ENCODE measurements around the gene ZNF773.
"Not testable (repeated sequence)": the region's sequence is repeated elsewhere in the genome, so short reads cannot be mapped to it uniquely, and the experiment has no call there.

Gene ZNF773

DNA sequence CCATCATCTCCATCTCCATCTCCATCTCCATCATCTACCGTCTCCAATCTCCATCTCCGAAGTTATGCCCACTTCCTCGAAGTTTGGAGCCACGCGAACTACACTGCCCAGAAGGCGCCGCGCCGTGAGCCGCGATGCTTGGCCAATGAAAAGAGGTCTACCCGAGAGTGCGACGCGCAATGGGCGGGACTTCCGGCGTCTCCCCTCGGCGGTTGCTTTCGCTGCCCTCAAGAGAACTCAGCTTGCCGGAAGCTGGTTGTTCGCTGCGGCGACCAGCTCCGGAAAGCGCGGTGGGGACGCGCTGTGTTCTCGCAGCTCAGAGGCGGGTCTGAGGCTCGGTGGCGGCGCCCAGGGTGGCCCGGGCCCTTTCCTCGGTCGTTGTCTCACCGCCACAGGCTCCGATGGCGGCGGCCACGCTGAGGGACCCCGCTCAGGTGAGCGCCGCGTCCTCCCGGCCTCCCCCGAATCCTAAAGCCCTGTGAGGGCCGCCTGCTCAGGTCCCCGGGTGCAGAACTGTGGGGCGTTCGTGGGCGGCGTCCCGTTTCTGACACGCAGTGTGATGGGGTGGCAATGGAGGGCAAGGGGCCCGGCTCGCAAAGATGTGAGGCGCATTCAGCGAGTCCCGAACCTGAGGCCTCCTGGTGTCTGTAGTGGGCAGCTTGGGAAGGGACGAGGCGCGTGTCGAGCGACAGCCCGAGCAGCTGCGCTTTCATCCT is at the start of gene ZNF773:
ZNF773 (plus strand) TSS at position 259 of the 716 bp plus-strand sequence; CDS start at position 402, 143 bp downstream.
- not testable (repeated sequence) for H3K4me1 ChIP-seq (ENCODE audit: insufficient read depth, low read length); H3K27ac ChIP-seq (ENCODE audit: low read length); H3K36me3 ChIP-seq (ENCODE audit: insufficient read depth, low read depth, low read length); H3K9me3 ChIP-seq (ENCODE audit: insufficient read depth, low read depth, low read length); H3K27me3 ChIP-seq (ENCODE audit: insufficient read depth, low read length)
- Histone ChIP-seq H3K9ac (ENCODE audit: low read depth, low read length) (peak within 1 kb of the TSS; percentile 72; the same call in 1 of the 2 replicates), H3K4me3 (ENCODE audit: low read length) (peak within 1 kb of the TSS; percentile 74)

DNA sequence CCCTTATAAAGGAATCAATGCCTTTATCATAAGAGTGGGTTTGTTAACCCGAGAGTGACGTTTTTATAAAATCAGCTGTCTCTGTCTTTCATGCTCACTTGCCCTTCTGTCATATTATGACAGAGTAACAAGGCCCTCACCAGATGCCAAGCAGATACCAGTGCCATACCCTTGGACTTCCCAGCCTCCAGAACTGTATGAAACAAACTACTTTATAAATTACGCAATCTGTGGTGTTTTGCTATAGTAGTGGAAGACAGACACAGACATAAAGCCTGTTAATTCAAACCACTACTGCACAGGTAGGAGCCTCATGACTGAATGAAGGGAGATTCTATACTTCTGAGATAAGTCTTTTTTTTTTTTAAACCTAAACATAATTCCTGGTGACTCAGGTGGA is 47.4 kb upstream of the ZNF773 start:
- no peak overlapping the region for H3K9ac ChIP-seq (ENCODE audit: low read depth, low read length)
- no peaks in the 10 kb centered on the region for H3K4me1 ChIP-seq (ENCODE audit: insufficient read depth, low read length)
- H3K4me3 ChIP-seq (ENCODE audit: low read length), result no peak overlapping the region
- no peak overlapping the region for H3K27ac ChIP-seq (ENCODE audit: low read length)
- peaks cover 9% of the 10 kb centered on the region for H3K9me3 ChIP-seq (ENCODE audit: insufficient read depth, low read depth, low read length)
- H3K36me3 ChIP-seq (ENCODE audit: insufficient read depth, low read depth, low read length), result no peaks in the 10 kb centered on the region
- no peaks in the 10 kb centered on the region for H3K27me3 ChIP-seq (ENCODE audit: insufficient read depth, low read length)

GRCh38 chr19:57465680-57466381 is 33.9 kb upstream of the ZNF773 start:
- Histone ChIP-seq H3K27me3 (ENCODE audit: insufficient read depth, low read length) (no peaks in the 10 kb centered on the region), H3K9me3 (ENCODE audit: insufficient read depth, low read depth, low read length) (peaks cover 62% of the 10 kb centered on the region), H3K4me3 (ENCODE audit: low read length) (no peak overlapping the region), H3K4me1 (ENCODE audit: insufficient read depth, low read length) (no peaks in the 10 kb centered on the region), H3K36me3 (ENCODE audit: insufficient read depth, low read depth, low read length) (peaks cover 6% of the 10 kb centered on the region; the same call in 1 of the 2 replicates), H3K27ac (ENCODE audit: low read length) (no peak overlapping the region), H3K9ac (ENCODE audit: low read depth, low read length) (no peak overlapping the region)

- no peak overlapping the region for H3K4me3 ChIP-seq (ENCODE audit: low read length)
- no peaks in the 10 kb centered on the region for H3K4me1 ChIP-seq (ENCODE audit: insufficient read depth, low read length)
- H3K36me3 ChIP-seq (ENCODE audit: insufficient read depth, low read depth, low read length), result peaks cover 6% of the 10 kb centered on the region; the same call in 1 of the 2 replicates
- no peak overlapping the region for H3K9ac ChIP-seq (ENCODE audit: low read depth, low read length)
- no peak overlapping the region for H3K27ac ChIP-seq (ENCODE audit: low read length)
- H3K9me3 ChIP-seq (ENCODE audit: insufficient read depth, low read depth, low read length), result peaks cover 66% of the 10 kb centered on the region
- no peaks in the 10 kb centered on the region for H3K27me3 ChIP-seq (ENCODE audit: insufficient read depth, low read length)
These were observed 33.2 kb upstream of the ZNF773 start for GRCh38 chr19:57466489-57466888.

DNA sequence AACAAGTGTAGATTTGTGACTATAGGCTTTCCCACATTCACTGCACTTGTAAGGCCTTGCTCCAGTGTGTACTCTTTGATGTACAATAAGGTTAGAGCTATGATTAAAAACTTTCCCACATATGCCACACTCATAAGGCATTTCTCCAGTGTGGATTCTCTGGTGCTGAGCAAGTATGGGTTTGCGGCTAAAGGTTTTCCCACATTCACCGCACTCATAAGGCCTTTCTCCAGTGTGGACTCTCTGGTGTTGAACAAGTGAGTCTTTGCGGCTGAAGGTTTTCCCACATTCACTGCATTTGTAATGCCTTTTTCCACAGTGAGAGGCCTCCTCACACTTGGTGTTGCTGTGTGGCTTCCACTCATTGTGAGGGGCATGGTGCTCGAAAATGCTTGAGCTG is 26.1 kb upstream of the ZNF773 start:
- H3K36me3 ChIP-seq (ENCODE audit: insufficient read depth, low read depth, low read length), result peaks cover 50% of the 10 kb centered on the region
- H3K27ac ChIP-seq (ENCODE audit: low read length), result no peak overlapping the region
- no peak overlapping the region for H3K9ac ChIP-seq (ENCODE audit: low read depth, low read length)
- peak overlapping the region; percentile 3; the same call in 1 of the 2 replicates for H3K4me3 ChIP-seq (ENCODE audit: low read length)
- 0 out of 2 replicates have a peak, but pooled peaks cover 4% of the 10 kb centered on the region for H3K4me1 ChIP-seq (ENCODE audit: insufficient read depth, low read length)
- peaks cover 89% of the 10 kb centered on the region for H3K9me3 ChIP-seq (ENCODE audit: insufficient read depth, low read depth, low read length)
- no peaks in the 10 kb centered on the region for H3K27me3 ChIP-seq (ENCODE audit: insufficient read depth, low read length)

DNA sequence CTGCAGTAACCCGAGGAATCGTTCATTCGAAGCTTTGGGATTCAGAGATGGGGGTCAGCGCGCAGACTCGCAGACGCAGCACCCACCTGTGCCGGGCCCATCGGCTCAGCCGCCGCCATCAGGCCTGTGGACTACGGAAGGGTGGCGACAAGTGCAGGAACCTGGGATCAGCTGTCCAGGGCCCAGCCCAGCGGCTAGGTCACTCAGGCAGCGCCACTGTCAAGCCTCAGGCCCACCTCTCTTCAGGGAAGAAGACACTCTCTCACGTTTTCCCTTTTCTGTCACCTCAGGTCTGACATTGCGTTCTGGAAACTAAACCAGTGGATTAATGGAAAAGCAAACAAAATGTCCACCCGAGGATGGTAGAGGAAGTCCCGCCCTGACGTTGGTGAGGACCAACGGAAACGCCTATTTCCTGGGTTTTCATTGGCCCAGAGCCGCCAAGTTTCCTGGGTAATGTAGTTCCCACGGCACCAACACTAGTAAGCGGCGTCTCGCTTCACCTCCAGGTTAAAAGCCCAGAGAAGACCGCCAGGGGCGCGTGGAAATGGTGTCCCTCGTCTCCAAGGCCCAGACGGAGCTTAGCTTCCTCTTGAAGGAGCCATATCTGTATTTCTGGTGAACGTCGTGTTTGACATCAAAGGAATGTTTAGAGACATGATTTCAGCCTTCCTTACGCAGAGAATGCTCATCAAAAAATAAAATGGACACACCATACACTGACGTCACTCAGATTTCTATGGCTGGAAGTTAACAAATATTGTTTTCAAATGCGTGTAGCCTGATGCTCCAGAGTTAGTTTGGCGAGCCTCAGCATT is 22.3 kb upstream of the ZNF773 start, which contains the start of gene ZNF772:
ZNF772 (minus strand) TSS at position 376 of the 818 bp plus-strand sequence; CDS start at position 119, 257 bp downstream.
- peak within 1 kb of the TSS; percentile 94 for H3K4me3 ChIP-seq (ENCODE audit: low read length)
- H3K9me3 ChIP-seq (ENCODE audit: insufficient read depth, low read depth, low read length), result peaks cover 78% of the 10 kb centered on the region
- H3K4me1 ChIP-seq (ENCODE audit: insufficient read depth, low read length), result 0 out of 2 replicates have a peak, but pooled peaks cover 4% of the 10 kb centered on the region
- peak within 1 kb of the TSS; percentile 88 for H3K9ac ChIP-seq (ENCODE audit: low read depth, low read length)
- no peaks in the 10 kb centered on the region for H3K27me3 ChIP-seq (ENCODE audit: insufficient read depth, low read length)
- H3K27ac ChIP-seq (ENCODE audit: low read length), result peak within 1 kb of the TSS; percentile 76
- H3K36me3 ChIP-seq (ENCODE audit: insufficient read depth, low read depth, low read length), result peaks cover 38% of the 10 kb centered on the region

DNA sequence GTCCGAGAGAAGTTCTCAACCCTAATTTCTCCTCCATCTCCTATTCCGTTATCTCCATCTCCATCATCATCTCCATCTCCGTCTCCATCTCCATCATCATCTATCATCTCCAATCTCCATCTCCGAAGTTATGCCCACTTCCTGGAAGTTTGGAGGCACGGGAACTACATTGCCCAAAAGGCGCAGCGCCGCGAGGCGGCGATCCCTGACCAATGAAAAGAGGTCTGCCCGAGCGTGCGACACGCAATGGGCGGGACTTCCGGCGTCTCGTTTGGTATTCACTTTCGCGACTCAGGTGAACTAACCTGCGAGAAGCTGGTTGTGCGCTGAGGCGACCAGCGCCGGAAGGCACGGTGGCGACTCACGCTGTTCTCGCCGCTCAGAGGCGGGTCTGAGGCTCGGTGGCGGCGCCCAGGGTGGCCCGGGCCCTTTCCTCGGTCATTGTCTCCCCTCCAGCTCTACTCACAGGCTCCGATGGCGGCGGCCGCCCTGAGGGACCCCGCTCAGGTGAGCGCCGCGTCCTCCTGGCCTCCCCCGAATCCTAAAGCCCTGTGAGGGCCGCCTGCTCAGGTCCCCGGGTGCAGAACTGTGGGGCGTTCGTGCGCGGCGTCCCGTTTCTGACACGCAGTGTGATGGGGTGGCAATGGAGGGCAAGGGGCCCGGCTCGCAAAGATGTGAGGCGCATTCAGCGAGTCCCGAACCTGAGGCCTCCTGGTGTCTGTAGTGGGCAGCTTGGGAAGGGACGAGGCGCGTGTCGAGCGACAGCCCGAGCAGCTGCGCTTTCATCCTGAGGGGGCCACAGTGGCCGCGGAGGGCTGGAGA is 12.1 kb upstream of the ZNF773 start, which contains the start of gene ZNF419:
ZNF419 (plus strand) TSS at position 274 of the 822 bp plus-strand sequence; CDS start at position 475, 201 bp downstream.
- peak within 1 kb of the TSS; percentile 78 for H3K4me3 ChIP-seq (ENCODE audit: low read length)
- H3K9ac ChIP-seq (ENCODE audit: low read depth, low read length), result peak within 1 kb of the TSS; percentile 82; the same call in 1 of the 2 replicates
- not testable (repeated sequence) for H3K27me3 ChIP-seq (ENCODE audit: insufficient read depth, low read length); H3K27ac ChIP-seq (ENCODE audit: low read length); H3K4me1 ChIP-seq (ENCODE audit: insufficient read depth, low read length)
- H3K36me3 ChIP-seq (ENCODE audit: insufficient read depth, low read depth, low read length), result peaks cover 22% of the 10 kb centered on the region
- H3K9me3 ChIP-seq (ENCODE audit: insufficient read depth, low read depth, low read length), result peaks cover 16% of the 10 kb centered on the region; the same call in 1 of the 2 replicates

DNA sequence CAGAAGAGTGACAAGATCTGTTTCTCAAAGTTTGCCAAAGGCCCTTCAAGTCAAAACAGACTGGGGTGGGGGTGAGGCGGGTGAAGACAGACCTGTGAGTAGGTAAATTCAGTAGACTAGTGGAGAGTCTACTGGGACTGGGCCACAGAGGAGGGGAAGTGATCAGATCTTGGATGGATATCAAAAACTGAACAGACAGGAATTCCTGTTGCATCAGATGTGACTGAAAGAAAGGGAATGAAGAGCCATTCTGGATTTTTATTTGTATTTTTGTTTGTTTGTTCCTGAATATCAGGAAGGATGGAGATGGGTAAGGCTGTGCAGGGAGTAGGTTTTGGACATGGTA is 11.5 kb upstream of the ZNF773 start:
- Histone ChIP-seq H3K9me3 (ENCODE audit: insufficient read depth, low read depth, low read length) (peaks cover 16% of the 10 kb centered on the region; the same call in 1 of the 2 replicates), H3K9ac (ENCODE audit: low read depth, low read length) (peak overlapping the region; percentile 51; the same call in 1 of the 2 replicates), H3K4me3 (ENCODE audit: low read length) (peak overlapping the region; percentile 63), H3K36me3 (ENCODE audit: insufficient read depth, low read depth, low read length) (peaks cover 28% of the 10 kb centered on the region)
- not testable (repeated sequence) for H3K27me3 ChIP-seq (ENCODE audit: insufficient read depth, low read length); H3K27ac ChIP-seq (ENCODE audit: low read length); H3K4me1 ChIP-seq (ENCODE audit: insufficient read depth, low read length)

GRCh38 chr19:57499332-57499679 is 432 bp upstream of the ZNF773 start:
- not testable (repeated sequence) for H3K9me3 ChIP-seq (ENCODE audit: insufficient read depth, low read depth, low read length); H3K9ac ChIP-seq (ENCODE audit: low read depth, low read length); H3K4me1 ChIP-seq (ENCODE audit: insufficient read depth, low read length); H3K4me3 ChIP-seq (ENCODE audit: low read length); H3K36me3 ChIP-seq (ENCODE audit: insufficient read depth, low read depth, low read length); H3K27me3 ChIP-seq (ENCODE audit: insufficient read depth, low read length); H3K27ac ChIP-seq (ENCODE audit: low read length)

- H3K4me3 ChIP-seq (ENCODE audit: low read length), result peak overlapping the region; percentile 56
- H3K9me3 ChIP-seq (ENCODE audit: insufficient read depth, low read depth, low read length); H3K36me3 ChIP-seq (ENCODE audit: insufficient read depth, low read depth, low read length); H3K27me3 ChIP-seq (ENCODE audit: insufficient read depth, low read length); H3K4me1 ChIP-seq (ENCODE audit: insufficient read depth, low read length); H3K9ac ChIP-seq (ENCODE audit: low read depth, low read length); H3K27ac ChIP-seq (ENCODE audit: low read length): not testable (repeated sequence)
These were observed 662 bp downstream of the ZNF773 start for GRCh38 chr19:57500400-57500799.

DNA sequence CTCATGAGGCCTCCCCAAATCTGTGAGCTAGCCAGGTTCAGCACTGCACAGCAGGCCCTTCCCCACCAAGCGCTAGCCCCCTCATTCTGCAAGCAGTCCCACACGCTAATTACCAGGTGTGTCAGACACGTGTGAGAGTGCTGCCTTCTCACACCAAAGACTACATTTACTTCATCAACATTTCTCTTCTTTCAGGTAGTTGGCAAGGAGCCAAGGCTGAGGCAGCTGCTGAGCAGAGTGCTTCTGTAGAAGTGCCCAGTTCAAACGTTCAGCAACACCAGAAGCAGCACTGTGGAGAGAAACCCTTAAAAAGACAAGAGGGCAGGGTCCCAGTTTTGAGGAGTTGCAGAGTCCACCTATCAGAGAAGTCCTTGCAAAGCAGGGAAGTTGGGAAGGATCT is 6.4 kb downstream of the ZNF773 start:
- H3K27ac ChIP-seq (ENCODE audit: low read length), result no peak overlapping the region
- H3K4me3 ChIP-seq (ENCODE audit: low read length), result no peak overlapping the region
- H3K36me3 ChIP-seq (ENCODE audit: insufficient read depth, low read depth, low read length), result peaks cover 39% of the 10 kb centered on the region
- H3K9ac ChIP-seq (ENCODE audit: low read depth, low read length), result no peak overlapping the region
- H3K9me3 ChIP-seq (ENCODE audit: insufficient read depth, low read depth, low read length), result peaks cover 35% of the 10 kb centered on the region
- no peaks in the 10 kb centered on the region for H3K27me3 ChIP-seq (ENCODE audit: insufficient read depth, low read length)
- no peaks in the 10 kb centered on the region for H3K4me1 ChIP-seq (ENCODE audit: insufficient read depth, low read length)
